Pancreas (tissue), 10 donors: ENCODE data around the gene DBET. TPM values are rescaled to one million over a fixed set of nuclear protein-coding genes. Genes with fewer than 3 reads are reported as not detected.
A peak's percentile ranks its signal among the peaks of the same experiment; 100 is the strongest.
"Not testable (repeated sequence)": the region's sequence is repeated elsewhere in the genome, so short reads cannot be mapped to it uniquely, and the experiment has no call there.

ENCODE experiments used
- ATAC-seq, 4 donors: fragments of 200-7000 bp; cut with Tn5 transposase; one replicate each; pipeline versions ENCODE4 v1.8.0 to v1.9.1; 2020; ENCODE audit warnings: mild to moderate bottlenecking in 4 of 4, moderate library complexity in 4 of 4
- DNase-seq, 6 donors: peaks; one replicate each; pipeline ENCODE4 v3.0.0-alpha.2; 2020
- FAIRE-seq: peaks from 2 replicates; lab custom pipeline; 2012; peaks lifted over from hg19 to GRCh38; lab: Jason Lieb, UNC
- H3K27ac ChIP-seq, 4 donors: fragments of 200-600 bp; sonication (generic); 1 replicate in 3 of 4; 2 replicates in 1 of 4; pipeline versions ENCODE4 v1.5.0 to v1.8.0; 2020
- H3K27me3 ChIP-seq, 4 donors: fragments of 200-600 bp; one replicate each; pipeline ENCODE4 v1.8.0; 2021
- H3K36me3 ChIP-seq, 3 donors: fragments of 200-600 bp; sonication (generic) in 1 of 3; one replicate each; pipeline versions ENCODE4 v1.5.0 to v1.8.0; 2020 to 2021
- H3K4me1 ChIP-seq, 3 donors: fragments of 200-600 bp; one replicate each; pipeline ENCODE4 v1.8.0; 2021
- H3K4me3 ChIP-seq, 4 donors: fragments of 200-600 bp; sonication (generic) in 2 of 4; one replicate each; pipeline versions ENCODE4 v1.5.0 to v1.8.0; 2020 to 2021
- H3K9me3 ChIP-seq, 4 donors: fragments of 200-600 bp; one replicate each; pipeline ENCODE4 v1.8.0; 2021
- WGBS, 2 donors: extraction: QIAGEN DNeasy Blood & Tissue Kit; methylation state at CpG; one replicate each; pipeline ENCODE4 v1.1.7; 2013; 5-methylcytosine and 5-hydroxymethylcytosine counted together
- intact Hi-C, 3 donors: fragments of 100-400 bp; cut with DNase I; formaldehyde crosslinking; loops; one replicate each; pipeline versions ENCODE4 v1.11.1 to v1.14.2; 2022
- polyA plus RNA-seq, 2 donors: library from polyadenylated mRNA; stranded (reverse); fragments of 200-250 nt; gene quantifications; one replicate each; pipeline ENCODE4 v1.2.3, GENCODE V29; 2013
- total RNA-seq, 6 donors: library from RNA; stranded (reverse); fragmentation: NEBNext Ultra II Directional in 4 of 6; extraction: Animal tissue kit (Norgen Biotek cat#: 25700) in 4 of 6; gene quantifications; one replicate each; pipeline versions ENCODE4 v1.2.1 to v1.2.4, GENCODE V29; 2021 to 2023
- donor health status: healthy with polysubstance abuse.
- donor health status: DM: no; HTN: no; CAD: no; lungs with moderate emphysema.
- donor health status: DM: no; HTN: no; CAD: no.
- donor health status: control.
- donor health status: control.
- donor health status: Bipolar disorder and iron deficiency.
- donor health status: DM: yes; HTN: yes; CAD: no.
- donor health status: DM: no; HTN: no; CAD: no.
- donor health status: DM: no; HTN: no; CAD: no.
- donor health status: DM: yes; HTN: yes; CAD: no.

The DBET gene
- total and polyA plus RNA-seq, 8 donors = 0.06 to 0.09 TPM; not detected in 6

- H3K4me1 ChIP-seq, H3K27ac ChIP-seq, H3K27me3 ChIP-seq, H3K4me3 ChIP-seq, H3K9me3 ChIP-seq, H3K36me3 ChIP-seq, intact Hi-C loops: not testable (repeated sequence)
- peak in 2 of 6 donors; percentile 20 to 44 for DNase-seq
- peak; percentile 75 for FAIRE-seq
- 38 to 44% methylated on average over 5 to 7 of the region's 28 CpGs for WGBS, 2 donors
- peak in 2 of 4 donors; percentile 45 to 61 for ATAC-seq
Observed at GRCh38 chr4:190049378-190050239, 14.7 kb upstream of the DBET start.

DNA sequence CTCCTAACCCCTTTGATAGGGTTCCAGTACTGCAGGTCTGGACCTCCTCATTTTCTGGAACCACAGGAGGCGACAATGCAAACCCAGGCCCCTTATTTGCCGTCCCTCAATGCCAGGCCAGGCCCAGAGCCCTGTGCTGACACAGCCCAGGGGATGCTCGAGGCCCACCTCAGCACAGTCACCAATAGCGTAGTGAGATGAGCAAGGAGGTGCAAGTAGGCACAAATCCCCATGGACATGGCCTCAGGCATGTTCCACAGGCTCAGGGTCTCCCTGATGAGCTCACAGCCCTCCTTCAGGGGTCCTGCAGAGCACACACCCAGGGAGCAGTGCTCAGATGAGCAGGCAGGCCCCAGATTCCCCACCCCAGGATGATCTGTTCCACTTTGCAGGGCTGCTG, 5.3 kb upstream of the DBET start:
- FAIRE-seq, H3K9me3 ChIP-seq, DNase-seq, H3K4me3 ChIP-seq, H3K4me1 ChIP-seq, H3K27me3 ChIP-seq, intact Hi-C loops, ATAC-seq, H3K27ac ChIP-seq, H3K36me3 ChIP-seq: not testable (repeated sequence)
- 50 to 51% methylated on average over 3 to 4 of the region's 4 CpGs for WGBS, 2 donors

DNA sequence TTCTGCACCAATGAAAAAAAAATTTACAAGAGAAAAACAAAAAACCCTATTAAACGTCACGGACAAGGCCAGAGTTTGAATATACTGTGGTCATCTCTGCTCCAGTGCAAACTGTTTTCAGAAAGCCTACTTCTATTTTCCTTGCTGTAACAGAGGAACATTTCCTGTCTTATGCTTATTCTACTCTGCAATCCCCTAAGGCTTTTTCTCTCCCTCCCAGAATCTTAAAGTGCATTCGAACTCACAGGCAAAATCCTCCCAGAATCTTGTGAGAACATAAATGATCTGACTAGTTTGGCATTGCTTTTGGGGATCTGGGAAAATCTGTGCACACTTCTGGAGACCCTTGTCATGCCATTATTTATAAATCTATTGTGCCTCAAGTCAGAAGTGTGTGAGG, 503 bp downstream of the DBET start:
- intact Hi-C loops, ATAC-seq, H3K4me1 ChIP-seq, H3K4me3 ChIP-seq, H3K9me3 ChIP-seq, H3K27me3 ChIP-seq, H3K27ac ChIP-seq, H3K36me3 ChIP-seq, FAIRE-seq, DNase-seq: not testable (repeated sequence)
- 9 to 13% methylated on average over 3 of the region's 3 CpGs for WGBS, 2 donors

DNA sequence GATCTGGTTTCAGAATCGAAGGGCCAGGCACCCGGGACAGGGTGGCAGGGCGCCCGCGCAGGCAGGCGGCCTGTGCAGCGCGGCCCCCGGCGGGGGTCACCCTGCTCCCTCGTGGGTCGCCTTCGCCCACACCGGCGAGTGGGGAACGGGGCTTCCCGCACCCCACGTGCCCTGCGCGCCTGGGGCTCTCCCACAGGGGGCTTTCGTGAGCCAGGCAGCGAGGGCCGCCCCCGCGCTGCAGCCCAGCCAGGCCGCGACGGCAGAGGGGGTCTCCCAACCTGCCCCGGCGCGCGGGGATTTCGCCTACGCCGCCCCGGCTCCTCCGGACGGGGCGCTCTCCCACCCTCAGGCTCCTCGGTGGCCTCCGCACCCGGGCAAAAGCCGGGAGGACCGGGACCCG, 4.0 kb downstream of the DBET start:
- H3K27ac ChIP-seq, H3K27me3 ChIP-seq, H3K36me3 ChIP-seq, FAIRE-seq, H3K4me1 ChIP-seq, ATAC-seq, H3K9me3 ChIP-seq, H3K4me3 ChIP-seq, intact Hi-C loops: not testable (repeated sequence)
- peak in 2 of 6 donors; percentile 20 to 49 for DNase-seq
- 34 to 52% methylated on average over 26 to 37 of the region's 45 CpGs for WGBS, 2 donors

DNA sequence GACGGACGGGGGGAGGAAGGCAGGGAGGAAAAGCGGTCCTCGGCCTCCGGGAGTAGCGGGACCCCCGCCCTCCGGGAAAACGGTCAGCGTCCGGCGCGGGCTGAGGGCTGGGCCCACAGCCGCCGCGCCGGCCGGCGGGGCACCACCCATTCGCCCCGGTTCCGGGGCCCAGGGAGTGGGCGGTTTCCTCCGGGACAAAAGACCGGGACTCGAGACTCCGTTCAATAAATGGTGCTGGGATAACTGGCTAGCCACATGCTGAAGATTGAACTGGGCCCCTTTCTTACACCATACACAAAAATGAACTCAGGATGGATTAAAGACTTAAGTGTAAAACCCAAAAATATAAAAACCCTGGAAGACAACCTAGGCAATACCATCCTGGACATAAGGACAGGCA, 28.8 kb downstream of the DBET start:
- FAIRE-seq, H3K27me3 ChIP-seq, DNase-seq, ATAC-seq, H3K27ac ChIP-seq, H3K4me1 ChIP-seq, H3K9me3 ChIP-seq, intact Hi-C loops, H3K36me3 ChIP-seq, H3K4me3 ChIP-seq: not testable (repeated sequence)
- 33% methylated on average over 8 of the region's 27 CpGs; no CpG with 5 or more reads in 1 of the 2 donors for WGBS, 2 donors

DNA sequence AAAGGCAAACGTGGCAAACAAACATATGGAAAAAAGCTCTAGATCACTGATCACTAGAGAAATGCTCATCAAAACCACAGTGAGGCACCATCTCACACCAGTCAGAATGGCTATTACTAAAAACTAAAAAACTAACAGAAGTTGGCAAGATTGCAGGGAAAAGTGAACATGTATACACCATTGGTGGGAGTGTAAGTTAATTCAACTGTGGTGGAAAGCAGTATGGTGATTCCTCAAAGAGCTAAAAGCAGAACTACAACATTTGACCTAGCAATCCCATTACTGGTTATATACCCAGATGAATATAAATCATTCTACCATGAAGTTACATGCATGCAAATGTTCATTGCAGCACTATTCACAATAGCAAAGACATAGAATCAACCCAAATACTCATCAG, 29.7 kb downstream of the DBET start:
- H3K4me1 ChIP-seq, H3K27me3 ChIP-seq, DNase-seq, H3K9me3 ChIP-seq, ATAC-seq, H3K4me3 ChIP-seq, H3K27ac ChIP-seq, H3K36me3 ChIP-seq, intact Hi-C loops, FAIRE-seq: not testable (repeated sequence)
- WGBS, 2 donors = no CpG with 5 or more reads among the region's 1 CpG

- H3K4me1 ChIP-seq, H3K9me3 ChIP-seq, FAIRE-seq, H3K27me3 ChIP-seq, H3K36me3 ChIP-seq, ATAC-seq, DNase-seq, H3K27ac ChIP-seq, H3K4me3 ChIP-seq, intact Hi-C loops: not testable (repeated sequence)
- no CpG with 5 or more reads among the region's 6 CpGs for WGBS, 2 donors
Observed at GRCh38 chr4:190095335-190095734, 31.0 kb downstream of the DBET start.

DNA sequence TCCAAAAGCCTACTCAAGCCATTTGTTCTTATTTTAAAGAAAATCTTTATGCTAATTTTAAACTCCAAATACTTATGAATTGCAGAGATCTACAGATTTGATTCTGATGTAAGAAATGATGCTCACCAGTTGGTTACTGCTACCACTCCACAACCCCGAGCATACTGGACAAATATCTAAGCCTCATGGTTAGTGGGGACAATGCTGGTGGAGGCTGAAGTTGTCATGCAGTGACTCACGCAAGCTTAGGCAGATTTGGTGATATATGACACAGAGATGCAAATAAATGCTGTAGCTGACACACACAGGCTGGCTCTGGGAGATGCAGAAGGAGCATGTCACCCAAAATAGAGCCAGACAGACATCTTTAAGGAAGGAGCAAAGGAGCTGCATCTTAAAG, 35.3 kb downstream of the DBET start:
- FAIRE-seq, H3K36me3 ChIP-seq, H3K27me3 ChIP-seq, H3K27ac ChIP-seq, H3K4me3 ChIP-seq, DNase-seq, H3K4me1 ChIP-seq, intact Hi-C loops, ATAC-seq, H3K9me3 ChIP-seq: not testable (repeated sequence)
- 24 to 38% methylated on average over 2 of the region's 2 CpGs for whole genome bisulfite sequencing, 2 donors

GRCh38 chr4:190101525-190101924, 37.2 kb downstream of the DBET start:
- no CpG with 5 or more reads among the region's 1 CpG for WGBS, 2 donors
- H3K27ac ChIP-seq, H3K27me3 ChIP-seq, H3K9me3 ChIP-seq, intact Hi-C loops, H3K4me1 ChIP-seq, ATAC-seq, FAIRE-seq, H3K4me3 ChIP-seq, H3K36me3 ChIP-seq, DNase-seq: not testable (repeated sequence)

DNA sequence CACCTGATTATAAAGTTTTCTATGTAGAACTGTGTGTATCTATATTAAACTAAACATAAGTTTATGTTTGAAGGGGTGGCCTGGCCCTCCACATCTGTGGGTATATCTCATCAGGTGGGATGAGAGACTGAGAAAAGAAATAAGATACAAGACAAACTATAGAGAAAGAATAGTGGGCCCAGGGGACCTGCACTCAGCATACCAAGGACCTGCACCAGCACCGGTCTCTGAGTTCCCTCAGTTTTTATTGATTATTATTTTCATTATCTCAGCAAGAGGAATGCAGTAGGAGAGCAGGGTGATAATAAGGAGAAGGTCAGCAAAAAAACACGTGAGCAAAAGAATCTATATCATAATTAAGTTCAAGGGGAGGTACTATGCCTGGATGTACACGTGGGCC, 41.9 kb downstream of the DBET start:
- H3K4me3 ChIP-seq, H3K4me1 ChIP-seq, H3K36me3 ChIP-seq, intact Hi-C loops, H3K27ac ChIP-seq, DNase-seq, ATAC-seq, H3K9me3 ChIP-seq, FAIRE-seq, H3K27me3 ChIP-seq: not testable (repeated sequence)
- 27 to 33% methylated on average over 3 of the region's 3 CpGs for WGBS, 2 donors

- H3K27me3 ChIP-seq, H3K27ac ChIP-seq, H3K4me3 ChIP-seq, FAIRE-seq, intact Hi-C loops, H3K4me1 ChIP-seq, H3K36me3 ChIP-seq, H3K9me3 ChIP-seq, ATAC-seq: not testable (repeated sequence)
- peak in 2 of 6 donors; percentile 9 to 36 for DNase-seq
- 33 to 39% methylated on average over 7 of the region's 7 CpGs for WGBS, 2 donors
Observed at GRCh38 chr4:190106611-190107480, 42.5 kb downstream of the DBET start.
